GM12892 (cell line): ENCODE data around the gene LRRN2.

Source experiments
- POLR2A ChIP-seq: IDR thresholded peaks from 2 replicates; pipeline ENCODE4 v1.6.1; 2011; ENCODE audit warnings: low read depth, low read length, control low read depth
- POLR2AphosphoS5 ChIP-seq: IDR thresholded peaks from 2 replicates; pipeline ENCODE4 v1.6.1; 2011; ENCODE audit warnings: low read depth, low read length, control low read depth
- TAF1 ChIP-seq: IDR thresholded peaks from 2 replicates; pipeline ENCODE4 v1.6.1; 2011; ENCODE audit warnings: low read depth, mild to moderate bottlenecking, control low read depth, low read length, borderline replicate concordance

- TF ChIP-seq POLR2AphosphoS5 = no peak
- no peak for TF ChIP-seq POLR2A
- TF ChIP-seq TAF1 = no peak
Measured at GRCh38 chr1:204627436-204627835, 58.1 kb downstream of the LRRN2 start.
